GM19438 (cell line): ENCODE measurements around the gene RHBG.
"Not testable (repeated sequence)": the region's sequence is repeated elsewhere in the genome, so short reads cannot be mapped to it uniquely, and the experiment has no call there.

Experiments used
- ATAC-seq: cut with Tn5 transposase; IDR thresholded peaks from one replicate; pipeline ENCODE4 v1.9.1; 2021; ENCODE audit warnings: low read depth; ENCODE audit not compliant: unreplicated experiment

RHBG gene, protein sequence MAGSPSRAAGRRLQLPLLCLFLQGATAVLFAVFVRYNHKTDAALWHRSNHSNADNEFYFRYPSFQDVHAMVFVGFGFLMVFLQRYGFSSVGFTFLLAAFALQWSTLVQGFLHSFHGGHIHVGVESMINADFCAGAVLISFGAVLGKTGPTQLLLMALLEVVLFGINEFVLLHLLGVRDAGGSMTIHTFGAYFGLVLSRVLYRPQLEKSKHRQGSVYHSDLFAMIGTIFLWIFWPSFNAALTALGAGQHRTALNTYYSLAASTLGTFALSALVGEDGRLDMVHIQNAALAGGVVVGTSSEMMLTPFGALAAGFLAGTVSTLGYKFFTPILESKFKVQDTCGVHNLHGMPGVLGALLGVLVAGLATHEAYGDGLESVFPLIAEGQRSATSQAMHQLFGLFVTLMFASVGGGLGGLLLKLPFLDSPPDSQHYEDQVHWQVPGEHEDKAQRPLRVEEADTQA

DNA sequence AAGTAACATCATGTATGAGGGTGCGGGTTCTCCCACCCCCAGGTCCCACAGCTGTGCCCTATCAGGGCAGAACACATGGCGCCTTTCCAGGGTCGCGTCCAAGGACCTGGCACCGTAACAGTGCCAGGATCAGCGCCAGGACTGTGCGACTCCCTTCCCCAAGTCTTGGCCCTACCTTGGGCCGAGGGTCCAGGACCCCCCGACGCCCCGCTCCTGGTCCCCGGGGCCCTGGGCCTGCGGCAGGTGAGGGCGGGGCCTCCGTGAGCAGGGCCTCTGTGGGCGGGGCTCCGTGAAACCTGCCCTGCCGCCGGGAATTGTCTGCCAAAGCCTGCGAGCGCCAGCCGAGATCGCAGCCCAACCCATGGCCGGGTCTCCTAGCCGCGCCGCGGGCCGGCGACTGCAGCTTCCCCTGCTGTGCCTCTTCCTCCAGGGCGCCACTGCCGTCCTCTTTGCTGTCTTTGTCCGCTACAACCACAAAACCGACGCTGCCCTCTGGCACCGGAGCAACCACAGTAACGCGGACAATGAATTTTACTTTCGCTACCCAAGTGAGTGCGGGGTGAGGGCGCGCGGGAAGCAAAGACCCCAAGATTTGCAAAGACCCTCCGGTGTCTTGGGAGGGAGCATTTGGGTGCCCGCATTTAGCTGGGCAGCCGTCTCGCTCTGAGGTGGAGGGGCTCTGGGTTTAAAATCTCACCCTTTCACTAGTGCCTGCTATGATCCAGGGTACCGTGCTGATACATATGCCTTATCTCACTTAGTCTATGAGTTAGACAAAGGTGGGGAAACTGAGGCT lies at the start of gene RHBG:
Gene RHBG, plus strand, starts transcription at position 323 of the 796 bp plus-strand sequence. Its CDS starts 39 bp downstream, at position 362.
- no peak for ATAC-seq

DNA sequence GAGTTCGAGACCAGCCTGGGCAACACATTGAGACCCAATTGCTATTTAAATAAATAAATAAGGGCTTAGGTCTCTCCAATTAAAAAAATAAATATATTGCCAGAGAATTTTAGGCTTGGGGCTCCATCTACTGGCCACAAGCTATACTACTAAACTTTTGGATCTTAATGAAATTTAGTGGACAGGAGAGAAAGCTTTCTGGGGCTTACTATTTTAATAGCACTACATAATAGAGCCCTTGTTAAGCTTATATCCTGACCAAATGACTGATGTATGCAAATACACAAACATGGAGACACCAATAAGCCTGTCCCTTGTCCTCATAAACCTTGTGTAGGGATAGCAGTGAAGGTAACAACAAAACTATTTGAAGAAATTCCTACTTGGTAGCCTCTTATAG lies 49.3 kb upstream of the RHBG start:
- no peak for ATAC-seq

DNA sequence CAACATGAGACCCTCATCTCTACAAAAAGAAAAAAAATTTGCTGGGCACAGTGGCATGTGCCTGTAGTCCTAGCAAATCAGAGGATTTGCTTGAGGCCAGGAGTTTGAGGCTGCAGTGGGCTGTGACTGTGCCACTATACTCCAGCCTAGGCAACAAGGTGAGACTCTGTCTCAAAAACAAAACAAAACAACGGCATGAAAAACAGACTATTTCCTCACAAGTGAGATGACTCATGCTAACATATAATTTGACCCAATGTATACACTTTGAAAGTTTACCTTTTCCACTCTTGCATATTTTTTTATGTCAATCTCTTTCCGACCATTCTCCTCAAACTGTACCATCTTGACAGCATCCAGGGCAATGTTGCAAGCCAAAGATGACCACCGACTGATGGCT lies 48.5 kb upstream of the RHBG start:
- ATAC-seq: no peak

DNA sequence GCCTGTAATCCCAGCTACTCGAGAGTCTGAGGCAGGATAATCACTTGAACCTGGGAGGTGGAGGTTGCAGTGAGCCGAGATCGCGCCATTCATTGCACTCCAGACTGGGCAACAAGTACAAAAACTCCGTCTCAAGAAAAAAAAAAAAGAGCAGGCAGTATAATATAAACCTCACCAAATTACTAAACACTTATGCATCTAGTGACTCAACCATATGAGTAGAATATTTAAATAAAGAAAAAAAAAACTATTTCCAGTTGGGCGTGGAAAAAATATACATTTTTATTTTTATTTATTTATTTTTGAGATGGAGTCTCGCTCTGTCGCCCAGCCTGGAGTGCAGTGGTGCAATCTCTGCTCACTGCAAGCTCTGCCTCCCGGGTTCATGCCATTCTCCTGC lies 45.8 kb upstream of the RHBG start:
- not testable (repeated sequence) for ATAC-seq

DNA sequence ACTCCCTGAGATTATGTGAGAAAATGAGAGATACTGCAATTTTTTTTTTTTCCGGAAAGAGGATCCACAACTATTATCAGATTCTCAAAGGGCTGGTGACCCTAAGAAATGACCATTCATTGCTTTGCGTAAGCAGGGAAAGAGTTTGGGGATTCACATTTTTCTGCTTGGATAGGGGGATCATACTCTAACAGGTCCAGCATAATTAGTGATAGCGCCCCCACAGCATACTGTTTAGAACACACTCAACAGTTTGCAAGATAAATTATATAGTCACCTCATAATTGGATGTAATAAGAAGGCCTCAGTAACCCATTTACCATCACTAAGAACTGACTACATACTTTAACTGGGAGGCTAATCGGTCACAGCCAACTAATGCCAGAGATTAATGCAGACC lies 32.8 kb upstream of the RHBG start:
- no peak for ATAC-seq

DNA sequence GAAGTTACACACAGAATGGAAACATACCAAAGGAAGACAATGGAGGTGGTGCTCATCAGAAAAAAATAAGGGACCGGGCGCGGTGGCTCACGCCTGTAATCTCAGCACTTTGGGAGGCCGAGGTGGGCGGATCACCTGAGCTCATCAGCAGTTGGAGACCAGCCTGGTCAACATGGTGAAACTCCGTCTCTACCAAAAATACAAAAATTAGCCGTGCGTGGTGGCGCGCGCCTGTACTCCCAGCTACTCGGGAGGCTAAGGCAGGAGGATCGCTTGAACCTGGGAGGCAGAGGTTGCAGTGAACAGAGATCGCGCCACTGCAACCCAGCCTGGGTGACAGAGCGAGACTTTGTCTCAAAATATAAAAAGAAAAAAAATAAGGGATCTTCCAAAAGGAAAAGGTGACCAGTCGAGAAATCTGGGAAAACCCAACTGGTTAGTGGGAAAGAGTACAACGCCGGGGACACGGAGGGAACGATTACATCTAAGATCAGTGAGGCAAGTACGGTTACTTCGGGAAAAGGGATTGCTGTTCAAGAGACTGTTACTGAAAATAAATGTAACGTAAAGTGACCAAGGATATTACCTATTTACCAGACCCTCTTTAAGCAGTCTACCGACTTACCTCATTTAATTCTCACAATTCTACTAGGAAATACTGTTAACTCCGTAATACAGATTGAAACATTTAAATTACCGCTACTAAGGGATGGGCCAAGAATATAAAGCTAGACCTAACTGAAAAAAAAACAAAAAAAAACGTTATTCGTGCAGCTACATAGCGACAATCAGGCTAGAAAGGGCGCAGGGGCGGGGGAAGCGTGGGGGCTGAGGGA lies 31.7 kb upstream of the RHBG start:
- no peak for ATAC-seq

DNA sequence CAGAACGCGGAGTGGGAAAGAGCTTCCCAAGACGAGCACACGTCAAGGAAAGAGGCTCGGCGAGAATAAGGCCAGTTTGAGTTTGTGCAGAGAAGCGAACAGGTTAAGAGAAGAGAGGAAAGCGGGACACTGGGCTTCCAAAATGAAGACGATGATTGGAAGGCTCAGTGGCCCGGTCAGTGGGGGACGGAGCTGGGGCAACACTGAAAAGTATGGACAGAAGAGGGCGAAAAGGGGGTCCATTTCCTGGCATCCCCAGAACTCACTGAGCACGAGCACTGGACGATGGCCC lies 31.2 kb upstream of the RHBG start:
- ATAC-seq: no peak

DNA sequence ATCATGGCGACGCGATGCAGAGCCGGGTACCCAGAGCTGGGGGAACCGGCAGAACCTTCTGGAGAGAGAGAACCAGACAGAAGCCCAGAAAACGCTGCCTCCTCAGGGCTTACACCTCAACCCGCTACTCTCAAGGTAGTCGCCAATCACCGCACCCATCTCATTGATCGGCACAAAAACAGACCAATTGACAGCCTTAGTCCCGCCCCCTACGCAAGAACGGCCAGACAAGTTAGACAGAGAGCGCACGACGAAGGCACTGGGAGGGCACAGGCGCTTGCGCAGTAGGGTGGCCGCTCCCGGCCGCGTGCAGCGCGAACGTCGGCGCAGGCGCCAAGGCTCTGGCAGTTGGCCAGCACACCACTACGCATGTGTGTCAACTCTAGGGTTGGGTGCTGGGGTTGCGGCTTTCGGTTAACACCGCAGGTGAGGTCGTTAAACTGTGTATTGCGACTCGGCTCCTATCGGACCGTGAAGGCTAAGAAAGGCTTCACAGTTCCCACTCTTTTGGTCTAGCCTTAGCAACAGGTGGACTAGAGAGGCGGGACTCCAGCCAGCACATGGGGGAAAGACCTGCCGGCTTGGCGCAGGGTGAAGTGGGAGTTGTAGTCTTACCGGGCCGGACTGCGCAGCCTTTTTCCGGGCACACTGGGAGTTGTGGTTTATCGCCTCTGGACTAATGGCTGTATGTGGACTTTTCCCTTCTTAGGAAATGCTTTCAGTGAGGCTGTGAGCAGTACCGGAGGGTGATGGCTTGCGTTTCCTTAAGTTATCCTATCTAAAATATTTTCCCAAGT lies 30.6 kb upstream of the RHBG start, which contains the start of the genes CCT3 and TSACC:
Gene CCT3, minus strand, starts transcription at position 113 of the 797 bp plus-strand sequence. Its CDS starts 108 bp downstream, at position 5.
Gene TSACC, plus strand, starts transcription at position 347 of the 797 bp plus-strand sequence. CDS start 1,232 bp downstream, outside the sequence.
- peak; percentile 88 for ATAC-seq

DNA sequence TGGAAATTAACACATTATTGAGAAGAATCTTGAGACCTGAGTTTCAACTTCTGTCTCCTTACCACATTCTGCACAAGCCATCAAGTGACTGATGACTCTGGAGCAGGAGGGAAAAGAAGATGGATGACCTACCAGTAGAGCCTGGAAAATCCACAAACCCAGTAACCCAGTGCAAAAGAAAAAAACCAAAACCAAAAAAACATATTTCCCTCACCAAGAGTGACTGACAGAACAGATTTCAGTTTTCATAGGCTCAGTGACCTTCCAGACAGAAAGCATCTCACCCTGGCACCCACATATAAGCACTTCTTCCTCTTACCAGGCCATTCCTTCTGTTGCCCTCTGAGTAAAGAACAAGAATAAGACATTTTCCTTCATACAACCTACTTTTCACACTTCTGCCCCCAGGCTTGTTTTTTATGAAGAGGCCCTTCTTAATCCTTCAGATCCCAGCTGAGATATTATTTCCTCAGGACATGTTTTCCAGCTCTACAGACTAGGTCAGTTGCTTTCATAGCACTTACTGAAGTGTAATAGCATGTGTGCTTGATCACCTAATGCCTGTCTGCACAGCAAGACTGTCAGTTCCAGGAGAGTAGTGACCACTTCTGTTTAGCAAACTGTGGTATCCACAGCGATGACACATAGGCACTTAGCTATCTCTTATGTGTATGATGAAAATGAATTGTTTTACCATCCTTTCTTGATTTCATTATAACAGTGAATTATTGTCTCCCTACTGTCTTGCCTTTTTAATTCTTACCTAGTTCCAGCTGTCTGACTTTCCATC lies 26.6 kb upstream of the RHBG start:
- ATAC-seq: no peak

DNA sequence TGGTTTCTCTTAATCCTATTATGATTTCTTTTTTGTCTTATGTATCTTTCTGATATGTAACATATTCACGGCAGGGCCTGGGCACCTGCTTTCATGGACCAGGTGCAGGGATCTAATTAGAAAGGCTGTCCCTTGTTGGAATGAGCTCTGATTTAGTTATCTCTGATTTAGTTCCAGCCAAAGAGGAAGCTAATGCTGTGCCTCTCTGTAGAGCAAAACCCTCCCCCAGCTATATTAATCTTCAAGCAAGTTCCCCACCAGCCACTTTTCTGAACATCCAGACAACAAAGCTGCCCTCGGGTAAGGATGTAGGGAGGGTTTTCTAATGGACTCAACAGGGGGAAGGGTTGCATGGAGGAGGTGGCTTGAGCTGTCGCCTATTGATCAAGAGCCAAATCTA lies 24.6 kb upstream of the RHBG start:
- no peak for ATAC-seq

DNA sequence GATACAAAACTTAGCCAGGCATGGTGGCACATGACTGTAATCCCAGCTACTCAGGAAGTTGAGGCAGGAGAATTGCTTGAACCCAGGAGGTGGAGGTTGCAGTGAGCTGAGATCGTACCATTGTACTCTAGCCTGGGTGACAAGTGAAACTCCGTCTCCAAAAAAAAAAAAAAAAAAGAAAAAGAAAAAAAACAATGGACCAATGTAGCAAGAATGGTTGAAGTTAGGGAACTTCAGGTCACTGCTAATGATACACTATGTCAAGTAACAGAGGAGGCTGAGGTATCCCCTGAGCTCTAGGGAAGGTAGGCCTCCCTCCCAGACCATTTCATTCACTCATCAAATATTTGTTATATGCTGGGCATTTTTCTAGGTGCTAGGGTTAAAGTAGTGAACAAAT lies 23.0 kb upstream of the RHBG start:
- not testable (repeated sequence) for ATAC-seq

DNA sequence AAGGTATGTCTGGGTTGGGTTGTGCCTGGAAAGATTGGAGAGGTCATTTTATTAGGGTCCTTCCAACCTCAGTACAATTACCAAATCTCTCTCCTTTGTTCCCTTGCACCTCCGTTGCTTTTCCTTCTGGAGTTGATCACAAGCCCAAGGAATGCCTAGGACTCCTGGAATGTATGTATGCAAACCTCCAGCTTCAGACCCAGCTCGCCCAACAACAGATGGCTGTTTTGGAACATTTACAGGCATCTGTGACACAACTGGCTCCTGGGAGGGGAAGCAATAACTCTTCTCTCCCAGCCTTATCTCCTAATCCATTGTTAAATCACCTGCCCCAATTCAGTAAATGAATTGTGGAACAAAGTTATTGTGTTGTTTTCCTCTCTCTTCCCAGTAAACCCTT lies 22.4 kb upstream of the RHBG start:
- no peak for ATAC-seq

DNA sequence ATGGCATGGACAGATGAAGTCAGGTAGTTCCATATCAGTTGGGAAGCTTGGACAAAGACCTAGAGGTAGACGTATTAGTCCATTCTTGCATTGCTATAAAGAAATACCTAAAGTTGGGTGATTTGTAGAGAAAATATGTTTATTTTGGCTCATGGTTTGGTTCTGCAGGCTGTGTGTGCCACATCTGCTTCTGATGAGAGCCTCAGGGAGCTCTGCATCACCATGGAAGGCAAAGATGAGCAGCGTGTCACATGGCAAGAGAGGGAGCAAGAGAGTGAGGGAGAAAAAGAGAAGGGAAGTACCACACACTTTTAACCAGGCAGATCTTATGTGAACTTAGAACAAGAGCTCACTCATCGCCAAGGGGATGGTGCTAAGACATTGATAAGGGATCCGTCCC lies 21.7 kb upstream of the RHBG start:
- no peak for ATAC-seq

DNA sequence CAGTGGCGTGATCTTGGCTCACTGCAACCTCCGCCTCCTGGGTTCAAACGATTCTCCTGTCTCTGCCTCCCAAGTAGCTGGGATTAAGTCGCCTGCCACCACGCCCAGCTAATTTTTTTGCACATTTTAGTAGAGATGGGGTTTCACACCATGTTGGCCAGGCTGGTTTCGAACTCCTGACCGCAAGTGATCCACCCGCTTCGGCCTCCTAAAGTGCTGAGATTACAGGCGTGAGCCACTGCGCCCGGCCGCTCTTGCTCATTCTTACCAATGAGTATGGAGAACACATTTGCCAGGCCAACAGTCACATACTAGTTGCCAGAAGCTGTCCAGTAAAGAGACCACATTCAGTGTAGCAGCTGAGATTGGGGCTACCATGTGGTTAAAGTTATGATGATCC lies 16.5 kb upstream of the RHBG start:
- ATAC-seq: not testable (repeated sequence)

DNA sequence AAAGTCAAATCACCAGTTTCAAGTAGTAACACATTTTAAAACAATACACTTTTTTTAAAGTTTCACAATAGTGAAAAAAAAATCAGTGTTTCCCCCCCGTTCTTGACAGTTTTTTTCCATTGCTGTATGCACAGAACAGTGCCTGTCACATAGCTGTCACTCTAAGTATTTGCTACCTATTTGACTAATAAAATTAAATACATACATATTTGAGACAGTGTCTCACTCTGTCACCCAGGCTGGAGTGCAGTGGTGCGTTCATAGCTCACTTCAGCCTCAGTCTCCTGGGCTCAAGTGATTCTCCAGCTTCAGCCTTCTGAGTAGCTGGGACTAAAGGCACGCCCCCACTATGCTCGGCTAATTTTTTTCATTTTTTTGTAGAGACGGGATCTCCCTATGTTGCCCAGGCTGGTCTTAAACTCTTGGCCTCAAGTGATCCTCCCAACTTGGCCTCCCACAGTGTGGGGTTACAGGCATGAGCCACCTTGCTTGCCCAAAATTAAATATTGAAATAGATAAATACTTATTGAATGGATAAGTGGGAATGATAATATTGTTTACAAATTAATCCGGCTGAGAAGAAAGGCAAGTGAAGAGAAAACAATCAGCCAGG lies 12.6 kb upstream of the RHBG start:
- ATAC-seq: no peak

DNA sequence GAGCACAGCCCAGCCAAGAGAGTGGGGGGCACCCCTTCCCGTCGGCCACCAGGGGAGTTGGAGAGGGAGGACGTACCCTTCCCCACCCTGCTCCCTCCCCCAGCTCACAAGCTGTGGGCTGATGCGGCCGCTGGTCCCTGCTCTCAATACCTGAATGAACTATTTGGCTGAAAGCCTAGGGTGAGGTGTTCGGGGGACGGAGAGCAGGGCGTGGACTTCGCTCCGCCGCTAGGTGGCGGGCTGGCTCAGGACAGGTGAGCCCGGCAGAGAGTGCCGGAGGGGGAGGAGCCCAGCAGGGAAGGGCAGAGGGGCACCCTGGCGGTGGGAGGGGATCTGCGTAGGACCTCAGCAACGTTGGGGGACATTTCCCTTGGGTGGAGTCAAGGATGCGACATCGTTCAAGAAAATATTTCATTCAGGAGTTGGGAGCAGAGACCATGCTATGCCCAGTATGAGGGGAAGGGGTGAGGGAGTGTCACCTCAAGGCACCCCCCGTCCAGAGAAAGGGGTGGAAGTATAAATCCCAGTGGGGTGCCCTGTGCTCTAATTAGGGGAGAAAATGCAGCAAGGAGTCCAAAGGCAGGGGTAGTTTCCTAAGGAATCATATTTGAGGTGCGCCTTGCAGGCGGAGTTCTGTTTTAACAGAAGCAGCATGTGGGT lies 12.0 kb upstream of the RHBG start:
- no peak for ATAC-seq

DNA sequence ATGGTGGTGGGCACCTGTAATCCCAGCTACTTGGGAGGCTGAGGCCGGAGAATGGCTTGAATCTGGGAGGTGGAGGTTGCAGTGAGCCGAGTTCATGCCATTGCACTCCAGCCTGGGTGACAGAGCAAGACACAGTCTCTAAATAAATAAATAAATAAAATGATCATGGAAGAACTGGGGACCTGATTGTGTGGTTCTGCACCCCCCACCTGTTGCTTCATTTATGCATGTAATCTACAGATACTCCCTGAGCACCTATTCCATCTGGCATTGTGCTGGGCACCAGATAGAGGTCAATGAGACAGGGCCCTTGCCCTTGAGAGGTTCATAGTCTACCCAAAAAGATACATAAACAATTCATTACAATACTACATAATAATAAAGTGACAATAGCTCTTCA lies 11.0 kb upstream of the RHBG start:
- ATAC-seq: no peak

DNA sequence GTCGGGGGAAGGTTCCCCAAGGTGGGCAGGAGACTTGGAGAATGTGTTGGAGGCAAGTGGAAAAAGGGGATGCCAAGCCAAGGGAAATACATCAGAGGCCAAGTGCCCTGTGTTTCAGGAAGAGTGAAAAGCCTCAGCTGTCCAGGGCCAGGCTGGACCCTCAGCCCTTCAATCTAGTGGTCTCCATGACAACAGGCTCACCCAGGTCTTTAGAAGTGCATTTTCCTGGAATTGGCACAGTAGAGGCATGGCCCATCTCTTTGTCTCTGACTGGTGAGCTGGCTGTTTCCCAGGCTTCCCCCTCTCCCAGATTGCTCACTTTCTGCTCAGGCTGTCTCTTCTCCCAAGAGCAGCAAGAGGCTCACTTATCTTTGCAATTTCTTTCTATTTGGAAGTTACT lies 10.4 kb upstream of the RHBG start:
- ATAC-seq: no peak
